Fibroblast of lung (primary cell): ENCODE measurements around the gene BRINP3. TPM values are rescaled to one million over a fixed set of nuclear protein-coding genes. Genes with fewer than 3 reads are reported as not detected.
A peak's percentile ranks its signal among the peaks of the same experiment; 100 is the strongest.

Experiments
- DNase-seq, 2 donors: peaks; one replicate each; pipeline versions ENCODE4 v3.0.0 to v3.0.0-alpha.2; 2010; ENCODE audit warnings: low read depth in 2 of 2
- H2AFZ ChIP-seq: 2 replicates; pipeline ENCODE4 v1.5.1; 2012; ENCODE audit warnings: low read length, control low read depth, inconsistent platforms
- H3K27ac ChIP-seq: 2 replicates; pipeline ENCODE4 v1.5.1; 2011; ENCODE audit warnings: low read length, control low read depth; ENCODE audit not compliant: insufficient read depth
- H3K27me3 ChIP-seq: 2 replicates; pipeline ENCODE4 v1.5.1; 2011; ENCODE audit warnings: mild to moderate bottlenecking, low read length; ENCODE audit not compliant: control insufficient read depth, insufficient read depth
- H3K36me3 ChIP-seq: 2 replicates; pipeline ENCODE4 v1.5.1; 2011; ENCODE audit warnings: low read length; ENCODE audit not compliant: control insufficient read depth, insufficient read depth
- H3K4me1 ChIP-seq: 2 replicates; pipeline ENCODE4 v1.5.1; 2011; ENCODE audit warnings: low read length; ENCODE audit not compliant: control insufficient read depth, insufficient read depth; ENCODE audit errors: extremely low read depth
- H3K4me2 ChIP-seq: 2 replicates; pipeline ENCODE4 v1.5.1; 2011; ENCODE audit warnings: low read length, control low read depth; ENCODE audit not compliant: insufficient read depth; ENCODE audit errors: extremely low read depth
- H3K4me3 ChIP-seq, 4 experiments: fragments of 200-600 bp in 1 of 4; sonication (generic) in 1 of 4; replicated peaks in 1 of 4; 2 replicates each; pipeline ENCODE4 v1.5.1; 2011 to 2016; ENCODE audit warnings: low read length in 4 of 4, low read depth in 3 of 4, mild to moderate bottlenecking in 3 of 4, control low read depth in 2 of 4, inconsistent platforms in 1 of 4, mixed read lengths in 1 of 4; ENCODE audit not compliant: insufficient read depth in 1 of 4; ENCODE audit errors: control extremely low read depth in 1 of 4
- H3K79me2 ChIP-seq: 2 replicates; pipeline ENCODE4 v1.5.1; 2012; ENCODE audit warnings: mild to moderate bottlenecking, low read length, inconsistent platforms; ENCODE audit not compliant: control insufficient read depth, insufficient read depth
- H3K9ac ChIP-seq: 2 replicates; pipeline ENCODE4 v1.5.1; 2011; ENCODE audit warnings: mild to moderate bottlenecking, low read length, control low read depth; ENCODE audit not compliant: insufficient read depth
- H3K9me3 ChIP-seq: 2 replicates; pipeline ENCODE4 v1.5.1; 2012; ENCODE audit warnings: low read depth, low read length; ENCODE audit not compliant: control insufficient read depth, insufficient read depth
- H4K20me1 ChIP-seq: 2 replicates; pipeline ENCODE4 v1.5.1; 2011; ENCODE audit warnings: low read length; ENCODE audit not compliant: control insufficient read depth, insufficient read depth; ENCODE audit errors: extremely low read depth
- CTCF ChIP-seq, 2 donors: IDR thresholded peaks in 1 of 2; conservative IDR thresholded peaks in 1 of 2; 1 replicate in 1 of 2; 2 replicates in 1 of 2; pipeline ENCODE4 v1.5.1; 2011 to 2012; ENCODE audit warnings: low read length in 2 of 2, control low read depth in 1 of 2, inconsistent platforms in 1 of 2, low read depth in 1 of 2, mild to moderate bottlenecking in 1 of 2
- EZH2 ChIP-seq: IDR thresholded peaks from 2 replicates; pipeline ENCODE4 v1.5.1; 2012; ENCODE audit warnings: low read length, control low read depth, mild to moderate bottlenecking; ENCODE audit errors: missing control alignments
- polyA plus RNA-seq, 2 donors: library from polyadenylated mRNA; depleted of rRNA in 1 of 2; stranded (reverse) in 1 of 2; unstranded in 1 of 2; fragments of >200 nt; gene quantifications; 2 replicates each; pipeline ENCODE4 v1.2.1, GENCODE V29; 2011 to 2012; ENCODE audit warnings: missing spikeins in 1 of 2
- total RNA-seq: library from RNA; depleted of rRNA; stranded (reverse); fragments of >200 nt; gene quantifications from 2 replicates; pipeline ENCODE4 v1.2.1, GENCODE V29; 2014

Gene BRINP3
- total and polyA plus RNA-seq, 2 donors (not counting 1 experiment from before 2014, with no cell fraction given) = 0.26 to 18.8 TPM

DNA sequence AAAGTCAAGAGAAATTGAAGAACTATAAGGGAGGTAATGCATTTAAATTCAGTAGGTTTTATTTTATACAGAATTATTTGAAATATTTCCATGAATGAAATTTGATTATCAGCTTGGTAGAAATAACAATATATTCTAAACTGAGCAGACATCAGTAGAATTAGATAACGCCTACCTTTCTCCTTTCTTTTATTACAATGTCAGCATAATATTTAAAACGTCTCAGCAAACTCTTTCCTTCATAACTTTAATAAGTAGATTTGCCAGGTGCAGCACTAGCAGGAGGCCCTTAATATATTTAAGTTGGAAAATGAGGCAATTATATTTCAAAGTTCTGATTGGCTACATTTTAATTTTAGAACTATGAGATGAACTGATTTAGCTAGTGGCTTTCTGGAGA, 298.8 kb downstream of the BRINP3 start:
- H3K9me3 ChIP-seq = no peaks in the 10 kb centered on the region
- DNase-seq = no peak
- H3K36me3 ChIP-seq = no peaks in the 10 kb centered on the region
- H3K79me2 ChIP-seq = no peaks in the 10 kb centered on the region
- TF ChIP-seq CTCF (conservative IDR thresholded peaks at IDR 0.05 in 1 of 2, IDR thresholded peaks at IDR 0.05 in 1 of 2; ENCODE audit: low read depth in 1 of 2, low read length in 2 of 2) (no peak), EZH2 (no peak)
- H3K9ac ChIP-seq = no peak overlapping the region
- no peaks in the 10 kb centered on the region for H3K4me1 ChIP-seq
- H3K27ac ChIP-seq = no peak overlapping the region
- H2AFZ ChIP-seq = no peak overlapping the region
- H3K27me3 ChIP-seq = no peaks in the 10 kb centered on the region
- no peak overlapping the region for H3K4me2 ChIP-seq
- H3K4me3 ChIP-seq = no peak overlapping the region
- H4K20me1 ChIP-seq = no peaks in the 10 kb centered on the region

DNA sequence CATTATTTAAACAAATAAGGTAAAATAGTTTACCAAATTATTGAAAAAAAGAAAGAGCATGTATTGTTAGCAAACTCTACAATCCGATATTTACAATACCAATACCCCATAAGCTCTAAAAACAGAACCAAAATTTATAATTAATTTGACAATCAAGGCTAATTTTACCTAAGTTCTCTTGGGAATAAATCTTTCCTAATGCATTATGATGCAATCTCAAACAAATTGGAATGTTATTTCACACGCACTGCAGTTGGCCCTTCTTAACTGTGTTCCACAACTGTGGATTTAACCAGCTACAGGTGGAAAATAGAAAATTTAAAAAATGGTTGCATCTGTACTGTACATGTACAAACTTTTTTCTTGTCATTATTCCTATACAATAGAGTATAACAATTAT, 300.1 kb downstream of the BRINP3 start:
- TF ChIP-seq EZH2 = no peak
- no peak for TF ChIP-seq CTCF (conservative IDR thresholded peaks at IDR 0.05 in 1 of 2, IDR thresholded peaks at IDR 0.05 in 1 of 2; ENCODE audit: low read depth in 1 of 2, low read length in 2 of 2)
- H3K36me3 ChIP-seq = no peaks in the 10 kb centered on the region

DNA sequence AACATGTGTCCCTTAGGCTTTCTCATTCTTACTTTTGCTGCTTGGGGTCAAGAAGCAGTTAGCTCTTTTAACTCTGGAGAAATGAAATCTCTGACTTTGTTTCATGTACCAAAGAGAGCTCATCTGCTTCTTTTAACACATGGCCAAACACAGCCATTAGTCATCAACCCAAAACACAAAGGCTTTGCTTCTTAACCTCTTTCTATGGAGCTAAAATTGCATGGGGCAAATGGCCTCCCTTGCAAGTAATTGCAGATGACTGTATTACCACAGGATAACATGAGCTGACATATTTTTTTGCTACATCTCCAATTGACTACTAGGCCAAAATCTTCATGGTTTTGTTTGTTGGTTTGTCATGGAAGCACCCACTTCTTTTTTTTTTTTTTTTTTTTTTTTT, 300.9 kb downstream of the BRINP3 start:
- Histone ChIP-seq H3K9ac (no peak overlapping the region), H3K79me2 (no peaks in the 10 kb centered on the region), H2AFZ (no peak overlapping the region), H3K4me2 (no peak overlapping the region), H3K9me3 (no peaks in the 10 kb centered on the region), H3K27me3 (no peaks in the 10 kb centered on the region), H3K4me1 (no peaks in the 10 kb centered on the region), H4K20me1 (no peaks in the 10 kb centered on the region), H3K27ac (no peak overlapping the region), H3K4me3 (no peak overlapping the region), H3K36me3 (no peaks in the 10 kb centered on the region)
- DNase-seq = peak; percentile 43 to 69
- no peak for TF ChIP-seq CTCF (conservative IDR thresholded peaks at IDR 0.05 in 1 of 2, IDR thresholded peaks at IDR 0.05 in 1 of 2; ENCODE audit: low read depth in 1 of 2, low read length in 2 of 2)
- TF ChIP-seq EZH2 = no peak

More for the DNA sequence above, 300.1 kb downstream of the BRINP3 start:
- no peaks in the 10 kb centered on the region for H4K20me1 ChIP-seq
- DNase-seq = no peak
- no peaks in the 10 kb centered on the region for H3K27me3 ChIP-seq
- H3K9ac ChIP-seq = no peak overlapping the region
- H3K9me3 ChIP-seq = no peaks in the 10 kb centered on the region
- no peak overlapping the region for H3K27ac ChIP-seq
- H3K4me1 ChIP-seq = no peaks in the 10 kb centered on the region
- H3K79me2 ChIP-seq = no peaks in the 10 kb centered on the region
- no peak overlapping the region for H3K4me2 ChIP-seq
- no peak overlapping the region for H2AFZ ChIP-seq
- H3K4me3 ChIP-seq = no peak overlapping the region
